HFFc6 (cell line): Measurements from ENCODE around the gene CCDC197. TPM values are rescaled to one million over a fixed set of nuclear protein-coding genes. Genes with fewer than 3 reads are reported as not detected.

Experiments used
- DNase-seq: peaks from one replicate; pipeline ENCODE4 v3.0.0-alpha.2; 2018
- H3K27ac Mint-ChIP-seq: 2 replicates; pipeline ENCODE4 v1.8.0; 2020; ENCODE audit warnings: mild to moderate bottlenecking, mixed read lengths
- H3K27me3 Mint-ChIP-seq: 2 replicates; pipeline ENCODE4 v1.8.0; 2021; ENCODE audit warnings: mild to moderate bottlenecking, moderate library complexity, mixed read lengths; ENCODE audit not compliant: insufficient read depth
- H3K36me3 Mint-ChIP-seq: 2 replicates; pipeline ENCODE4 v1.8.0; 2021; ENCODE audit warnings: low read depth, mixed read lengths
- H3K4me1 Mint-ChIP-seq: 2 replicates; pipeline ENCODE4 v1.8.0; 2020; ENCODE audit warnings: low read depth, mixed read lengths
- H3K4me3 Mint-ChIP-seq: 2 replicates; pipeline ENCODE4 v1.8.0; 2020; ENCODE audit warnings: mild to moderate bottlenecking, moderate library complexity, mixed read lengths
- H3K9me3 Mint-ChIP-seq: 2 replicates; pipeline ENCODE4 v1.8.0; 2020; ENCODE audit warnings: mild to moderate bottlenecking, mixed read lengths
- CTCF ChIP-seq: fragments of 200-600 bp; sonication (generic); IDR thresholded peaks from 2 replicates; pipeline ENCODE4 v1.5.0; 2021; ENCODE audit warnings: antibody characterized with exemption, mild to moderate bottlenecking
- total RNA-seq, 6 experiments: library from RNA; stranded (reverse); fragmentation: NEBNext Ultra II Directional; extraction: Animal tissue kit (Norgen Biotek cat#: 25700); gene quantifications; 2 replicates in 1 of 6; 3 replicates in 5 of 6; pipeline ENCODE4 v1.2.3, GENCODE V29; 2021

CCDC197 gene
- total RNA-seq, 6 experiments from 2014 or later = not detected

- DNase-seq = no peak
- no peak for TF ChIP-seq CTCF
- Mint-ChIP-seq H3K4me1 (peaks cover 12% of the 10 kb centered on the region; the same call in 1 of the 2 replicates), H3K27ac (no peak overlapping the region), H3K36me3 (peaks cover 25% of the 10 kb centered on the region), H3K9me3 (no peaks in the 10 kb centered on the region), H3K27me3 (no peaks in the 10 kb centered on the region; the same call in 1 of the 2 replicates), H3K4me3 (no peak overlapping the region)
Measured at GRCh38 chr14:94047581-94047980, 50.5 kb downstream of the CCDC197 start.

- no peaks in the 10 kb centered on the region for H3K9me3 Mint-ChIP-seq
- peaks cover 28% of the 10 kb centered on the region for H3K36me3 Mint-ChIP-seq
- no peak overlapping the region for H3K27ac Mint-ChIP-seq
- no peak for TF ChIP-seq CTCF
- H3K27me3 Mint-ChIP-seq = no peaks in the 10 kb centered on the region
- DNase-seq = no peak
- H3K4me1 Mint-ChIP-seq = no peaks in the 10 kb centered on the region; the same call in 1 of the 2 replicates
- no peak overlapping the region for H3K4me3 Mint-ChIP-seq
Measured at GRCh38 chr14:94048691-94049624, 51.9 kb downstream of the CCDC197 start.

- TF ChIP-seq CTCF = no peak
- no peak overlapping the region for H3K27ac Mint-ChIP-seq
- H3K27me3 Mint-ChIP-seq = no peaks in the 10 kb centered on the region; the same call in 1 of the 2 replicates
- H3K9me3 Mint-ChIP-seq = no peaks in the 10 kb centered on the region
- H3K4me1 Mint-ChIP-seq = no peaks in the 10 kb centered on the region
- no peak for DNase-seq
- H3K36me3 Mint-ChIP-seq = peaks cover 34% of the 10 kb centered on the region
- H3K4me3 Mint-ChIP-seq = no peak overlapping the region
Measured at GRCh38 chr14:94049625-94050023, 52.5 kb downstream of the CCDC197 start.

GRCh38 chr14:94050231-94050880 lies 53.3 kb downstream of the CCDC197 start:
- no peak for DNase-seq
- Mint-ChIP-seq H3K27ac (no peak overlapping the region), H3K36me3 (peaks cover 36% of the 10 kb centered on the region), H3K4me1 (no peaks in the 10 kb centered on the region), H3K4me3 (no peak overlapping the region; the same call in 1 of the 2 replicates), H3K9me3 (no peaks in the 10 kb centered on the region), H3K27me3 (no peaks in the 10 kb centered on the region; the same call in 1 of the 2 replicates)
- no peak for TF ChIP-seq CTCF

GRCh38 chr14:94051115-94051514 lies 54.0 kb downstream of the CCDC197 start:
- no peak overlapping the region for H3K4me3 Mint-ChIP-seq
- TF ChIP-seq CTCF = peak; percentile 56
- H3K27me3 Mint-ChIP-seq = no peaks in the 10 kb centered on the region; the same call in 1 of the 2 replicates
- no peaks in the 10 kb centered on the region for H3K9me3 Mint-ChIP-seq
- no peak for DNase-seq
- no peaks in the 10 kb centered on the region for H3K4me1 Mint-ChIP-seq
- H3K27ac Mint-ChIP-seq = peak overlapping the region; percentile 19; the same call in 1 of the 2 replicates
- H3K36me3 Mint-ChIP-seq = peaks cover 42% of the 10 kb centered on the region
